ENCODE results near the gene GLB1L2. TPM values are rescaled to one million over a fixed set of nuclear protein-coding genes. Genes with fewer than 3 reads are reported as not detected.
A peak's percentile ranks its signal among the peaks of the same experiment; 100 is the strongest.

GLB1L2 gene
- total and polyA plus RNA-seq, 2 donors, result 0.46 to 0.47 TPM

DNA sequence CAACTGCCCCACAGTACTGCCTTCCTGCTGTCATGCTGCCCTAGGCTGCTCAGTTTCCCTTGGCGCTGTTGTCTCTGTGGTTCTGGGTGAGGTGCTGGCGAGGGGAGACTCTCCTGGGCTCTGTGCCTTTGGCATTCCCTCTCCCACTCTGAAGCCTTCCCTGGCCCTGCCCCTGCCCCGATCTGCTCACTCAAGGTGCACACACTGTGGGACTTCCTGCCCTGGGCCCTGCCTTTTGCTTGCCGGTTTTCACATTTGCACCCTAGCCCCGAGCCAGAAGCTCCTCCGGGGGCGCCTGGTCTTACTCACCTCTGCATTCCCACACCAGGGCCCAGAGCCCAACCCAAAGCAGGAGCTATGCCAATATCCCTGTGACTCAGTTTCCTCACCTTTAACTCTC is 68.2 kb downstream of the GLB1L2 start:
- Histone ChIP-seq H3K4me1 (ENCODE audit: control insufficient read depth in 2 of 2, insufficient read depth in 2 of 2, low read length in 2 of 2) (no peaks in the 10 kb centered on the region), H3K27ac (ENCODE audit: low read depth in 1 of 2, low read length in 1 of 2) (no peak overlapping the region), H3K27me3 (ENCODE audit: control insufficient read depth in 2 of 2, insufficient read depth in 1 of 2, low read length in 1 of 2) (peaks cover 0 to 3% of the 10 kb centered on the region in 2 donors), H3K36me3 (ENCODE audit: control insufficient read depth in 2 of 2, insufficient read depth in 2 of 2, low read length in 1 of 2) (no peaks in the 10 kb centered on the region), H3K4me3 (ENCODE audit: low read length in 2 of 2) (no peak overlapping the region), H3K9me3 (ENCODE audit: control insufficient read depth in 2 of 2, insufficient read depth in 1 of 2, low read length in 1 of 2) (no peaks in the 10 kb centered on the region)
- no peak for DNase-seq (ENCODE audit: low read depth in 6 of 9, low spot score in 9 of 9)
- 81% methylated on average over 7 of the region's 7 CpGs for WGBS

DNA sequence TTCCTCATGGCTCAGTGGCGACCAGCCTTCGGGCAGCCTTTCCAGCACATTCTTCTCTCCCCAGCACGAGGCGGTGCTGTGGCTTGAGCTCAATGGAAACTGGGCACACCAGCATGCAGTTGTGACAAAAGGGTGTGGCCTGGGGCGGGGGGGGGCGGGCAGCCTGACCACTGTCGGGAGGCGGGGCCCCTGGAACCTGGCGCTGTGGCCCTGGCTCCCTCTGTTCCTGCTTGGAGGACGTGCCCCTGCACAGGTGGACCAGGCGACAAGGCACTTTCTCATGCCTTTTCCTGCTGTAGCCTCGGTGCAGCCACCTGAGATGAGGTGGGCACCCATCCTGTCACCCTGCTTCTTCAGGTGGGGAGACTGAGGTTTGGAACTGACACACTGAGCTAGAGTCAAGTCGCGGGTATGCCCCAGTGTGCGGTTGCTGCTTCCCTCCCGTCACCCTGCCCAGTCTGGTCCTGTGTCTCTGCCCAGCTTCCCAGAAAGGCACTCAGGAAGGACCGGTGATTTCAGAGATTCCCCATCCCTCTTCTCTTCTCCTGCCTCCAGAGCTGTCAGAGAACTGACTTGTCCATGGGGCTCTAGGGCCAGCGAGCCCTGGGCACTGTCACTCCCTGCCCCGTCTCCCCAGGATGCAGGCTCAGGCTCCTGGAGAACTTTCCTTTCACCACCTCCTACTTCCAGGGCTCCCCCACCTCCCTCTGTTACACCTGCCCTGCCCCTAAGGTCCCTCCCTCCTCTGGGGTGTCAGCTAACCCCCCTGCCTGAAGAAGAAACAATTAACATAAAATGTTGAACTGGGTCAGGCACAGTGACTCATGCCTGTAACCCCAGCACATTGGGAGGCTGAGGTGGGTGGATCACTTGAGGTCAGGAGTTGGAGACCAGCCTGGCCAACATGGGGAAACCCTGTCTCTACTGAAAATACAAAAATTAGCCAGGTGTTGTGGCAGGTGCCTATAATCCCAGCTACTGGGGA is 70.3 kb downstream of the GLB1L2 start:
- Histone ChIP-seq H3K27ac (ENCODE audit: low read depth in 1 of 2, low read length in 1 of 2) (no peak overlapping the region), H3K4me3 (ENCODE audit: low read length in 2 of 2) (no peak overlapping the region), H3K27me3 (ENCODE audit: control insufficient read depth in 2 of 2, insufficient read depth in 1 of 2, low read length in 1 of 2) (peaks cover 0 to 12% of the 10 kb centered on the region in 2 donors), H3K36me3 (ENCODE audit: control insufficient read depth in 2 of 2, insufficient read depth in 2 of 2, low read length in 1 of 2) (no peaks in the 10 kb centered on the region), H3K9me3 (ENCODE audit: control insufficient read depth in 2 of 2, insufficient read depth in 1 of 2, low read length in 1 of 2) (no peaks in the 10 kb centered on the region), H3K4me1 (ENCODE audit: control insufficient read depth in 2 of 2, insufficient read depth in 2 of 2, low read length in 2 of 2) (no peaks in the 10 kb centered on the region)
- DNase-seq (ENCODE audit: low read depth in 6 of 9, low spot score in 9 of 9), result no peak
- 67% methylated on average over 19 of the region's 19 CpGs for WGBS

GRCh38 chr11:134402910-134403309 is 71.1 kb downstream of the GLB1L2 start:
- H3K4me3 ChIP-seq (ENCODE audit: low read length in 2 of 2), result no peak overlapping the region
- H3K36me3 ChIP-seq (ENCODE audit: control insufficient read depth in 2 of 2, insufficient read depth in 2 of 2, low read length in 1 of 2), result no peaks in the 10 kb centered on the region
- no peaks in the 10 kb centered on the region for H3K9me3 ChIP-seq (ENCODE audit: control insufficient read depth in 2 of 2, insufficient read depth in 1 of 2, low read length in 1 of 2)
- DNase-seq (ENCODE audit: low read depth in 6 of 9, low spot score in 9 of 9), result no peak
- WGBS, result 90% methylated on average over 12 of the region's 12 CpGs
- no peak overlapping the region for H3K27ac ChIP-seq (ENCODE audit: low read depth in 1 of 2, low read length in 1 of 2)
- H3K27me3 ChIP-seq (ENCODE audit: control insufficient read depth in 2 of 2, insufficient read depth in 1 of 2, low read length in 1 of 2), result peaks cover 0 to 13% of the 10 kb centered on the region in 2 donors
- H3K4me1 ChIP-seq (ENCODE audit: control insufficient read depth in 2 of 2, insufficient read depth in 2 of 2, low read length in 2 of 2), result no peaks in the 10 kb centered on the region

GRCh38 chr11:134404575-134405341 is 73.0 kb downstream of the GLB1L2 start:
- H3K27ac ChIP-seq (ENCODE audit: low read depth in 1 of 2, low read length in 1 of 2), result peak overlapping the region in 1 of 2 donors; percentile 13
- H3K27me3 ChIP-seq (ENCODE audit: control insufficient read depth in 2 of 2, insufficient read depth in 1 of 2, low read length in 1 of 2), result peaks cover under 1 to 21% of the 10 kb centered on the region in 2 donors
- 90% methylated on average over 30 of the region's 30 CpGs for WGBS
- no peaks in the 10 kb centered on the region for H3K36me3 ChIP-seq (ENCODE audit: control insufficient read depth in 2 of 2, insufficient read depth in 2 of 2, low read length in 1 of 2)
- DNase-seq (ENCODE audit: low read depth in 6 of 9, low spot score in 9 of 9), result no peak
- no peak overlapping the region for H3K4me3 ChIP-seq (ENCODE audit: low read length in 2 of 2)
- no peaks in the 10 kb centered on the region for H3K9me3 ChIP-seq (ENCODE audit: control insufficient read depth in 2 of 2, insufficient read depth in 1 of 2, low read length in 1 of 2)
- no peaks in the 10 kb centered on the region for H3K4me1 ChIP-seq (ENCODE audit: control insufficient read depth in 2 of 2, insufficient read depth in 2 of 2, low read length in 2 of 2)

- peaks cover 7 to 28% of the 10 kb centered on the region in 2 donors for H3K27me3 ChIP-seq (ENCODE audit: control insufficient read depth in 2 of 2, insufficient read depth in 1 of 2, low read length in 1 of 2)
- WGBS, result 90% methylated on average over 8 of the region's 8 CpGs
- H3K9me3 ChIP-seq (ENCODE audit: control insufficient read depth in 2 of 2, insufficient read depth in 1 of 2, low read length in 1 of 2), result no peaks in the 10 kb centered on the region
- no peaks in the 10 kb centered on the region for H3K4me1 ChIP-seq (ENCODE audit: control insufficient read depth in 2 of 2, insufficient read depth in 2 of 2, low read length in 2 of 2)
- DNase-seq (ENCODE audit: low read depth in 6 of 9, low spot score in 9 of 9), result no peak
- no peaks in the 10 kb centered on the region for H3K36me3 ChIP-seq (ENCODE audit: control insufficient read depth in 2 of 2, insufficient read depth in 2 of 2, low read length in 1 of 2)
- no peak overlapping the region for H3K4me3 ChIP-seq (ENCODE audit: low read length in 2 of 2)
- no peak overlapping the region for H3K27ac ChIP-seq (ENCODE audit: low read depth in 1 of 2, low read length in 1 of 2)
These were observed 73.6 kb downstream of the GLB1L2 start for GRCh38 chr11:134405436-134405835.

DNA sequence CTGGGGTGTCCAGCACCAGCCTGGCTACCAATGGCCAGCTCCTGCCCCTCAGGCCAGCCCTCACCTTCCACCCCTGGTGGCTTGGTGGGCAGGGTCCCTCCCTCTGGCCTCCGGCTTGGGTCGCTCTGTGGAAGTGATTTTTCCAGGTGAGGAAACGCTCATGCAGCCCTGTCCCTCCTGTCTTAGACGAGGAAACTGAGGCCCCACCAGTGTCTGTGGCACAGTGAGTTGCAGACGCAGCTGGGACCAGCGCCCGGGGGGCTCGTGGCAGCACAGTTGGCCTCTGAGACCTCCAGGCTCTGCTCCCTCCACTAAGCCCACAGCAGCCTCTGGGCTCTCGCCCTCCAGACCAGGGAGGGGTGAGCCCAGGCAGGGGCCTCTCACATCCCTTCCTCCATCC is 74.1 kb downstream of the GLB1L2 start:
- H3K4me1 ChIP-seq (ENCODE audit: control insufficient read depth in 2 of 2, insufficient read depth in 2 of 2, low read length in 2 of 2), result no peaks in the 10 kb centered on the region
- H3K9me3 ChIP-seq (ENCODE audit: control insufficient read depth in 2 of 2, insufficient read depth in 1 of 2, low read length in 1 of 2), result no peaks in the 10 kb centered on the region
- DNase-seq (ENCODE audit: low read depth in 6 of 9, low spot score in 9 of 9), result no peak
- peaks cover 11 to 32% of the 10 kb centered on the region in 2 donors for H3K27me3 ChIP-seq (ENCODE audit: control insufficient read depth in 2 of 2, insufficient read depth in 1 of 2, low read length in 1 of 2)
- no peaks in the 10 kb centered on the region for H3K36me3 ChIP-seq (ENCODE audit: control insufficient read depth in 2 of 2, insufficient read depth in 2 of 2, low read length in 1 of 2)
- 76% methylated on average over 9 of the region's 9 CpGs for WGBS
- no peak overlapping the region for H3K4me3 ChIP-seq (ENCODE audit: low read length in 2 of 2)
- no peak overlapping the region for H3K27ac ChIP-seq (ENCODE audit: low read depth in 1 of 2, low read length in 1 of 2)

GRCh38 chr11:134406264-134407185 is 74.7 kb downstream of the GLB1L2 start:
- DNase-seq (ENCODE audit: low read depth in 6 of 9, low spot score in 9 of 9), result no peak
- Histone ChIP-seq H3K27ac (ENCODE audit: low read depth in 1 of 2, low read length in 1 of 2) (no peak overlapping the region), H3K4me3 (ENCODE audit: low read length in 2 of 2) (no peak overlapping the region), H3K36me3 (ENCODE audit: control insufficient read depth in 2 of 2, insufficient read depth in 2 of 2, low read length in 1 of 2) (no peaks in the 10 kb centered on the region), H3K4me1 (ENCODE audit: control insufficient read depth in 2 of 2, insufficient read depth in 2 of 2, low read length in 2 of 2) (no peaks in the 10 kb centered on the region), H3K27me3 (ENCODE audit: control insufficient read depth in 2 of 2, insufficient read depth in 1 of 2, low read length in 1 of 2) (peaks cover 18 to 39% of the 10 kb centered on the region in 2 donors), H3K9me3 (ENCODE audit: control insufficient read depth in 2 of 2, insufficient read depth in 1 of 2, low read length in 1 of 2) (no peaks in the 10 kb centered on the region)
- WGBS, result 84% methylated on average over 11 of the region's 11 CpGs

GRCh38 chr11:134407321-134407828 is 75.6 kb downstream of the GLB1L2 start:
- 78% methylated on average over 12 of the region's 12 CpGs for WGBS

More at GRCh38 chr11:134407321-134407828, 75.6 kb downstream of the GLB1L2 start:
- Histone ChIP-seq H3K36me3 (ENCODE audit: control insufficient read depth in 2 of 2, insufficient read depth in 2 of 2, low read length in 1 of 2) (no peaks in the 10 kb centered on the region), H3K4me1 (ENCODE audit: control insufficient read depth in 2 of 2, insufficient read depth in 2 of 2, low read length in 2 of 2) (no peaks in the 10 kb centered on the region), H3K4me3 (ENCODE audit: low read length in 2 of 2) (no peak overlapping the region), H3K9me3 (ENCODE audit: control insufficient read depth in 2 of 2, insufficient read depth in 1 of 2, low read length in 1 of 2) (no peaks in the 10 kb centered on the region), H3K27me3 (ENCODE audit: control insufficient read depth in 2 of 2, insufficient read depth in 1 of 2, low read length in 1 of 2) (peaks cover 25 to 42% of the 10 kb centered on the region in 2 donors), H3K27ac (ENCODE audit: low read depth in 1 of 2, low read length in 1 of 2) (no peak overlapping the region)
- no peak for DNase-seq (ENCODE audit: low read depth in 6 of 9, low spot score in 9 of 9)

Measured in thymus (tissue), 11 donors.